Stimulated activated CD8-positive, alpha-beta memory T cell treated with anti-CD3 and anti-CD28 coated beads, Interleukin-15, amount 100 ng/mL, for 4 hours (primary cell): Measurements from ENCODE around the gene APELA.
"Not testable (repeated sequence)": the region's sequence is repeated elsewhere in the genome, so short reads cannot be mapped to it uniquely, and the experiment has no call there.

Experiments used
- DNase-seq, 2 donors: peaks; one replicate each; pipeline ENCODE4 v3.0.0-alpha.2; 2020; ENCODE audit warnings: low read depth in 2 of 2

APELA gene

DNA sequence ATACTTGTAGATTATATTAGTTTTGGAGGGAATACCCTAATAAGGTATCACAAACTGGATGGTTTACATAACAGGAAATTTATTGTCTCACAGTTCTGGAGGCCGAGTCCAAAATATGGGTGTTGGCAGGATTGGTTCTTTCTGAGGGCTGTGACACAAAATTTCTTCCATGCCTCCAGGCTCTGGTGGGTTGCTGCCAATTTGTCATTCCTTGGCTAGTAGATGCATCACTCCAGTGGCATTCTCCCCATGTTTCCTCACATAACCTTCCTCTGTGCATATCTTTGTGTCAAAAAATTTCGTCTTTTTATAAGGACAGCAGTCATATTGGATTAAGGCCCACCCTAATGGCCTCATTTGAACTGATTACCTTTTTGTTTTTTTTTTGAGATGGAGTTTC is 49.3 kb downstream of the APELA start:
- DNase-seq: no peak

DNA sequence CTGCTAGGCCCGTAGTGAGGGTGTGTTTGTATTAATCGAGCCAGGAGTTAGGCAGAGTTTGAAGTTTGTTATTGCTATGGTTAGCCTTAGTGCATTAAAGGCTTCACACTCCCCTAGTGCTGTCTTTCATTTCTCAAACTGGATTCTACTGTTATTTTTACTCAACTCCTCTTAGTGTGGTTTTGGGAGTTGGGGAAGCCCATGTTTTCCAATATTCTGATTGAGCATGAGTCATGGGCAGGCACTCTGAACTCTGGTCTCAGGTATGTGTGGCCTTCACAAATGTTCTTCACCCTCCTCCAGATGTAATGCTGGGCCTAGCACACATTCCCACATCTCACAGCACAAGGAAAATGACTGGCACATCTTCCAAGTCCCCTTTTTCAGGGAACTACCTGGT is 50.1 kb downstream of the APELA start:
- DNase-seq: not testable (repeated sequence)

DNA sequence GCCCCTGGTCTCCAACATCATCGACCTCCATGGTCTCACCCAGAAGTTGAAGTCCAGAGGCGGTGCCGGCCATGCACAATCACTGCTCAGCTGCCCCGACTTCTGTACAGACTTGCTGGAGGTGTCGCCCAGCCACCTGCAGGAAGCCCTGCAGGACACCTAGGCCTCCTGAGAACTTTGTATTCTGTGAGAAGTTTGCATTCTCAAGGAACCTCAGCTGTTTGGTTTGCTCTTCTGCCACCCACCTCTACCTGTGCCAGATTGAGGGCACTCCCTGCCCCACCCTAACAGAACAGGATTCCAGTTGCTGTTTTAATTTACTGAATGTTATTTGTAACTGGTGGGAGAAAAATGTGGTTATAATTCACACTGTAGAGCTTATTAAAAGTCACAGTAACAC is 53.7 kb downstream of the APELA start:
- no peak for DNase-seq

DNA sequence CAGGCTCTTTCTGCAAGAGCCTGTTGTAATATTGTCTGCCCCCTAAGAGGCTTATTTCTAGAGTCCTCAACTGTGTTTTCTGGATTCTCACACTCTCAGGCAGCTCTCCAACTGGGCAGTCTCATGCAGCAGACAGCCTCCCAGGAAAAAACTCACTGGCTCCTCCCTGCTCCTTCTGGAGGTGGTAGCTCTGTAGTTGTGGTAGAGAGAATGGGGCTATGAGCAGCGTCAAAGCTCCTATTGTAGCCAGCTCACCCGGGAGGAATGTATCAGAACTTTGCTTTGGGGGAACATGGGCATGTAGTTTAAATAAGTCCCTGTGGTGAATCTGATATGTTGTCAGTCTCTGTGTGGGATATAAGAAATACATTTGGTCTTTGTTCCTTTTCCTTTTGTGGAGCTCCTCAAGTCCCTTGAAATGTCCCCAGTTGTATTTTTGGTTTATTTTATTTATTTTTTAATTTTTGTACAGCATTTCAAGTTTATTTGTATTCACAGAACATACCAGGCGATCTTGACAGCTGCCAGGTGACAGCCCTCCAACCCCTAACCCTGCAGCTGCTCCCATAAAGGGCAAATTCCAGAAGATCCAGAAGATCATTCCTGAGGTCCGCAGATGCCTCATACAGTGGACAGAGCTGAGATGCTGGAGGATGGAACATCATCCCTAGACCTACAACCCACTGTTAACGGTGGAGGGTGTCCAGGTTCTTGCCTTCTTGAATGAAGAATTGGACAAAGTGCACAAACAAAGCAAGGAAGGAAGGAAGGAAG is 54.8 kb downstream of the APELA start:
- no peak for DNase-seq

DNA sequence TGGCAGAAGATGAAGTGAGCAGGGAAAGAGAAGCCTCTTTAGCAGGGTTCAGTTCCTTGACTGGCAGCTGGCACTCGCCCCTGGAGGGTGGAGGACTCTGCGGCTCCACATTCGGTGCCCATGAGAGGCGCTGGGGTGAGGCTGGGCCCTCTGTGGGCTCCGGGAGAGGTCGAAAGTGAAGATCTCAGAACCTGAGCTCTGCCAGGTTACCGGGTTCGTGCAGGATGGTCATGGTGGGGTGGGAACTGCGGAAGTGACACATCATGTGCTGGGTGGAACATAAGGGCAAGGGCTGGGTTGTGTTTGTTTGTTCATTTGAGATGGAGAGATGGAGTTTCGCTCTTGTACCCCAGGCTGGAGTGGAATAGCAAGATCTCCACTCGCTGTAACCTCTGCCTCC is 56.3 kb downstream of the APELA start:
- DNase-seq: no peak

DNA sequence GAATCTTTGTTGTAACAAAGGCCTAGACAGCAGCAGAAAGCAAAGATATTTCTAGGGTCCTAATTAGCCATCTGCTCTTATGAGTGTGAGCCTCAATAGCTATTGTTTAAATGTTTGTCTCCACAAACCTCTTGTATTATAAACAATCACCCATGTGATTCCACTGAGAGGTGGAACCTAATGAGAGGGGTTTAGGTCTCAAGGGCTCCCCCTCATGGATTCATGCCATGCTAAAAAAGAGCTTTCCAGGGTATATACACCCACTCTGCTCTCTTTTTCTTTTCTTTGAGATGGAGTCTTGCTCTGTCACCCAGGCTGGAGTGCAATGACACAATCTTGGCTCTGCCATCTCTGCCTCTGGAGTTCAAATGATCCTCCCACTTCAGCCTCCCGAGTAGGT is 58.4 kb downstream of the APELA start:
- no peak for DNase-seq

DNA sequence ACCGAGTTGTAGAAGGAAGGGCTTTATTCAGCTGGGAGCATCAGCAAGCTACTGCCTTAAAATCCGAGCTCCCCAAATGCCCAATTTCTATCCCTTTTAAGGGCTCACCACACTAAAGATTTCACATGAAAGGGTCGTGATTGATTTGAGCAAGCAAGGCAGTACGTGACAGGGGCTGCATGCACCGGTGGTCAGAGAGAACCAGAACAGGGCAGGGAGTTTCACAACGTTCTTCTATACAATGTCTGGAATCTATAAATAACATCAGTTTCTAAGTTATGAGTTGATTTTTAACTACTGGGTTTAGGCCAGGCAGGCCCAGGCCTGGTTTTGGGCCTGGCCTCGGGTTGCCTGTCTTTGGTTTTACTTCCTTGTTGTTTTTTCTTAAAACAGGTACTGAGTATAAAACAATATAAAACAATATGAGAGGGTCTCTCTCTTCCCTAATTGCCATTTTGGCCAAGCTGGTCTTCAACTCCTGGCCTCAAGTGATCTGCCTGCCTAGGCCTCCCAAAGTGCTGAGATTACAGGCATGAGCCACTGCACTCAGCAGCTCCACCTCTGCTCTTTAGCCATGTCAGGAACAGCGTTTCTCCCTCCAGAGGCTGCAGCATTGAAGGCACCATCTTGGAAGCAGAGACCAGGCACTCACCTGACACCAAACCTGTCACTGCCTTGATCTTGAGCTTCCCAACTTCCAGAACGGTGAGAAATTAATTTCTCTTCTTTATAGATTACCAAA is 59.1 kb downstream of the APELA start:
- DNase-seq: not testable (repeated sequence)

DNA sequence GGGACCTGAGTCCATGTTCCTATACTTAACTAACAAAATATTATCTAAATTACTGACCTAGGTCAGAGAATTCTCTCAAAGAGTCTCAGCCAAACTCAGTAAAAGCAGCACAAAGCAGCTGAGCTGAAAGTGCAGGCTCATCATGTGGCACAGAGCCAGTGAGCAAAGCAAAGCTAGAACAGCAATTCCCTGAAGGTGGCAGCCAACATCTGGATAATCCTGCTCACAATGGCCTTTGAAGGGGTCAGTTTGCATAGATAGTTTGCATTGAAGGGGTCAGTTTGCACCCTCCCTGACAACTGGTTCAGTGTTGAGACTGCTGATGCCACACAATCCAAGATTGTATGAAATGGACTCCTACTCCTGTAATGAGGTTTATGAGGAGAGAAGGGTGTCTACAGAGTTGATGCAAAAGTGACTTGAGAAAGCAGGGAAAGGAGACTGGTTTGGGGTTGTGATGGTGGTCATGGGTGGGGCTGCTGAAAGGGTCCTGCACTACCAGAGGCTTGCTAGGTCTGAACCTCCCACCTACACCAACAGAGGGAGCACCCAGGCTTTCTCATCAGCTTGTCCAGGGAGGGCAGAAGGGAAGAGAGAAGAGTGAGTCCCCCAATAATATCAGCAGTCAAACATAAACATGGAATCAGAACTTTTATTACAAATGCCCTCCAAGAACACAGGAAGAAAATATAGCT is 60.7 kb downstream of the APELA start:
- DNase-seq: no peak

DNA sequence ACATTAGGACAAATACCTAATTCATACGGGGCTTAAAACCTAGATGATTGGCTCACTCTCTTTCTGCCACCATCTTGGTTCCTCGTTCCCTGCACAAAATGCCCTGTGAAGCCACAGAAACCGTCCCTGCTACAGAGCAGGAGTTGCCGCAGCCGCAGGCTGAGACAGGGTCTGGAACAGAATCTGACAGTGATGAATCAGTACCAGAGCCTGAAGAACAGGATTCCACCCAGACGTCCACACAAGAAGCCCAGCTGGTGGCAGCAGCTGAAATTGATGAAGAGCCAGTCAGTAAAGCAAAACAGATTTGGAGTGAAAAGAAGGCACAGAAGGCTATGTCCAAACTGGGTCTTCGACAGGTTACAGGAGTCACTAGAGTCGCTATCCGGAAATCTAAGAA is 66.2 kb downstream of the APELA start:
- no peak for DNase-seq

DNA sequence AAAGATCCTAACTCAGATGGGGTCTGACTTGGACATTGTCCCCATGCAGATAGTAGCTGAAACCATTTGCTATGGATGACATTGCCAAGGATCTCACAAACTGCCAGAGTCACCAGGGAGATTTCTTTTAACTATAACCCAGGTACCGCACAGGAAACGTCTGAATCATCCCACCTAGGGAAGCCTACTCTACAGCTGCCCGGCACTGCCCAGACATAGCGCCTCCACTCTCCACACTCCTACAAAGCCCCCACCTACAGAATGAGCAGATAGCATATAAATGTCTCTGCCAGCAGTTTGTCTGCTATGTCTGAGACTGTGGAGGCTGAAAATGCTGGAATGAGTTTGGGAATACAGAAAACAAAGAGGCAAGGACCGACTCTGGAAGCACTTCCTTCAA is 68.2 kb downstream of the APELA start:
- no peak for DNase-seq

DNA sequence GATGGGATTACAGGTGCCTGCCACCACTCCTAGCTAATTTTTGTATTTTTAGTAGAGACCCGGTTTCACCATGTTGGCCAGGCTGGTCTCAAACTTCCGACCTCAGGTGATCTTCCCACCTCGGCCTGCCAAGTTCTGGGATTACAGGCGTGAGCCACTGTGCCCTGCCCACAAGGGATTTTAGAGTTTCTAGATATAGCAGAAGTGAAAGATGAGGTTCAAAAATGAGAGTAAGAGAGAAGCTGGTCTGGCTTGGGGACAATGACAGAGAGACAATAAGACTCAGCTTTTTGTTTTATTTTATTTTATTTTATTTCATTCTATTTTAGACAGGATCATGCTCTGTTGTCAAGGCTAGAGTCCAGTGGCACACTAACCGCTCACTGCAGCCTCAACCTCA is 69.8 kb downstream of the APELA start:
- DNase-seq: no peak
